GM15510 (cell line): ENCODE results near the gene BCAS3.

Experiments
- POLR2A ChIP-seq: IDR thresholded peaks from 3 replicates; pipeline ENCODE4 v1.6.1; 2011; ENCODE audit warnings: borderline replicate concordance; ENCODE audit not compliant: insufficient read length; ENCODE audit errors: extremely low read depth

Gene BCAS3

GRCh38 chr17:61385577-61386236, 708.1 kb downstream of the BCAS3 start:
- no peak for TF ChIP-seq POLR2A

GRCh38 chr17:61386251-61386650, 708.6 kb downstream of the BCAS3 start:
- no peak for TF ChIP-seq POLR2A

GRCh38 chr17:61387011-61387410, 709.4 kb downstream of the BCAS3 start:
- no peak for TF ChIP-seq POLR2A

- TF ChIP-seq POLR2A = no peak
Observed at GRCh38 chr17:61387511-61388305, 710.1 kb downstream of the BCAS3 start.

GRCh38 chr17:61388561-61389356, 711.1 kb downstream of the BCAS3 start:
- no peak for TF ChIP-seq POLR2A

GRCh38 chr17:61389670-61390478, 712.2 kb downstream of the BCAS3 start:
- TF ChIP-seq POLR2A = no peak

GRCh38 chr17:61390479-61390791, 712.8 kb downstream of the BCAS3 start:
- no peak for TF ChIP-seq POLR2A

GRCh38 chr17:61391595-61392291, 714.1 kb downstream of the BCAS3 start:
- TF ChIP-seq POLR2A = no peak

- no peak for TF ChIP-seq POLR2A
Observed at GRCh38 chr17:61392679-61393078, 715.0 kb downstream of the BCAS3 start.

- TF ChIP-seq POLR2A = no peak
Observed at GRCh38 chr17:61393550-61393903, 715.9 kb downstream of the BCAS3 start.

- TF ChIP-seq POLR2A = no peak
Observed at GRCh38 chr17:61393904-61394629, 716.4 kb downstream of the BCAS3 start.

- TF ChIP-seq POLR2A = no peak
Observed at GRCh38 chr17:61394630-61395408, 717.2 kb downstream of the BCAS3 start.
